Ishikawa (cell line): ENCODE data around the gene KIAA1217.
A peak's percentile ranks its signal among the peaks of the same experiment; 100 is the strongest.

Experiments used
- CEBPB ChIP-seq: IDR thresholded peaks from 2 replicates; pipeline ENCODE4 v1.6.1; 2012
- CREB1 ChIP-seq: IDR thresholded peaks from 2 replicates; pipeline ENCODE4 v1.6.1; 2012; ENCODE audit warnings: low read depth
- EGR1 ChIP-seq: IDR thresholded peaks from 2 replicates; pipeline ENCODE4 v1.6.1; 2012
- EP300 ChIP-seq: IDR thresholded peaks from 2 replicates; pipeline ENCODE4 v1.6.1; 2012; ENCODE audit warnings: borderline replicate concordance
- FOXM1 ChIP-seq: IDR thresholded peaks from 2 replicates; pipeline ENCODE4 v1.6.1; 2012; ENCODE audit warnings: low read depth, borderline replicate concordance
- MAX ChIP-seq: IDR thresholded peaks from 2 replicates; pipeline ENCODE4 v1.6.1; 2012
- NFIC ChIP-seq: IDR thresholded peaks from 2 replicates; pipeline ENCODE4 v1.6.1; 2012
- RAD21 ChIP-seq: IDR thresholded peaks from 2 replicates; pipeline ENCODE4 v1.6.1; 2012; ENCODE audit warnings: low read depth
- REST ChIP-seq: IDR thresholded peaks from 2 replicates; pipeline ENCODE4 v1.6.1; 2012; ENCODE audit warnings: low read depth, mild to moderate bottlenecking
- TAF1 ChIP-seq: IDR thresholded peaks from 2 replicates; pipeline ENCODE4 v1.6.1; 2012; ENCODE audit warnings: low read depth, mild to moderate bottlenecking
- TCF12 ChIP-seq: IDR thresholded peaks from 2 replicates; pipeline ENCODE4 v1.6.1; 2012; ENCODE audit warnings: low read depth
- TEAD4 ChIP-seq: IDR thresholded peaks from 2 replicates; pipeline ENCODE4 v1.6.1; 2012
- USF1 ChIP-seq: IDR thresholded peaks from 2 replicates; pipeline ENCODE4 v1.6.1; 2012
- YY1 ChIP-seq: IDR thresholded peaks from 2 replicates; pipeline ENCODE4 v1.6.1; 2012; ENCODE audit warnings: low read depth
- ZBTB7A ChIP-seq: IDR thresholded peaks from 2 replicates; pipeline ENCODE4 v1.6.1; 2012; ENCODE audit warnings: low read depth

KIAA1217 gene

GRCh38 chr10:24206926-24207325, 2.0 kb upstream of the KIAA1217 start:
- no peak for TF ChIP-seq CREB1
- TF ChIP-seq YY1 = no peak
- no peak for TF ChIP-seq FOXM1
- TF ChIP-seq EGR1 = no peak

- TF ChIP-seq FOXM1 (no peak), USF1 (no peak), EGR1 (no peak), ZBTB7A (no peak), YY1 (no peak), TEAD4 (no peak), REST (no peak), NFIC (no peak), RAD21 (no peak), TAF1 (no peak), EP300 (no peak), CREB1 (no peak), CEBPB (no peak)
Measured at GRCh38 chr10:24207341-24207740, 1.6 kb upstream of the KIAA1217 start.

- TF ChIP-seq CEBPB = no peak
- no peak for TF ChIP-seq RAD21
- 0 out of 2 replicates have a peak, but pooled peaks have one; percentile 13 for TF ChIP-seq NFIC
- TF ChIP-seq TEAD4 = peak; percentile 50; the same call in 1 of the 2 replicates
- 0 out of 2 replicates have a peak, but pooled peaks have one; percentile 6 for TF ChIP-seq TAF1
Measured at GRCh38 chr10:24207781-24208611, 942 bp upstream of the KIAA1217 start.

GRCh38 chr10:24209432-24209771, 464 bp downstream of the KIAA1217 start:
- TF ChIP-seq EP300 (no peak), REST (no peak), TEAD4 (no peak), TAF1 (no peak)

GRCh38 chr10:24209946-24210491, 1.1 kb downstream of the KIAA1217 start:
- 0 out of 2 replicates have a peak, but pooled peaks have one; percentile 28 for TF ChIP-seq ZBTB7A
- TF ChIP-seq CREB1 = no peak
- no peak for TF ChIP-seq TCF12

GRCh38 chr10:24210501-24210900, 1.6 kb downstream of the KIAA1217 start:
- no peak for TF ChIP-seq NFIC
- no peak for TF ChIP-seq TEAD4
- no peak for TF ChIP-seq CREB1
- TF ChIP-seq REST = no peak
- TF ChIP-seq TCF12 = no peak
- TF ChIP-seq ZBTB7A = no peak
- TF ChIP-seq YY1 = no peak
- no peak for TF ChIP-seq EGR1
- no peak for TF ChIP-seq MAX
- TF ChIP-seq FOXM1 = no peak
- TF ChIP-seq TAF1 = no peak
- no peak for TF ChIP-seq CEBPB
- no peak for TF ChIP-seq RAD21
- TF ChIP-seq USF1 = no peak
- TF ChIP-seq EP300 = no peak
